Stimulated activated CD8-positive, alpha-beta memory T cell treated with anti-CD3 and anti-CD28 coated beads, Interleukin-7, amount 100 ng/mL, for 4 hours (primary cell): ENCODE data around the gene FN3KRP.
A peak's percentile ranks its signal among the peaks of the same experiment; 100 is the strongest.

Source experiments
- DNase-seq, 2 donors: peaks; one replicate each; pipeline ENCODE4 v3.0.0-alpha.2; 2020; ENCODE audit warnings: low read depth in 2 of 2

Gene FN3KRP

DNA sequence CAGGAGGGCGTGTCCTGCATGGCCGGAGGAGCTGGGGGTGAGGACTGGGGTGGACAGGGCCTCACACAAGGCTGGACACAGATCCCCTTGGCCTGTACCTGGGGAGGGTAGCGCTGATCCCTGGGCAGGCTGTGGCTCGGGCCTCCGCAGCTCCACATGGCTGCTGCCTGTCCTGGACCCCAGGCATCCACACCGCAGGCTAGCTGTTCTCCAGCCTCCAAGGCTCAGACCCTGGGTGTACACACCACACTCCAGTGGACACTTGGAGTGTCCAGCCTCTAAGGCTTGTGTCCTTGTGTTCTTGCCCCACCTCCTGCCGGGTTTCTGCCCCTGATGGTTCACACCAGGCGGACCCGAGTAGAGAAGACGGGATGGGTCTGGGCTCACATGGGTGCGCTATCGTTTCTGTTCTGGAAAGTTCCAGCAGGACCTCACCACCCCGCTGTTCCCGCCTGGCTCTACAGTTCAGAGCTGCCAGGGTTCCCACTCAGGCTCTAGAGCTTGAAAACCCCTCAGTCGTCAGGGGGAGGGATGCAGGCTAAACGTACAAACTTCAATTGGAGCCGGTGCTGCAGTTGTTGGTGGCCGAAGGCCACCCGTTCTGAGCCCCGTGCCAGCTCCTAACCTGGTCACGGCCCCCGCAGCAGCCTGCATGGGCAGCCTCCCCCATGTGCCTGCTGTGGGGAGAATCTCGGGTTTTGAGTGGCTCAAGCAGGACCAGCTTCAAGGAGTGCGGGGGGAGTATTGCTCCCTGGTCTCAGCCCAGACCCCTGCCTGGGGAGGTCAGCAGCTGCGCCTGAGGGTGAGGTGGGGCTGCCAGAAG is 6.6 kb upstream of the FN3KRP start:
- no peak for DNase-seq

GRCh38 chr17:82710499-82711232 is 5.8 kb upstream of the FN3KRP start:
- no peak for DNase-seq

- no peak for DNase-seq
Observed at GRCh38 chr17:82713071-82713723, 3.3 kb upstream of the FN3KRP start.

GRCh38 chr17:82718986-82719685 is 2.6 kb downstream of the FN3KRP start:
- no peak for DNase-seq

DNA sequence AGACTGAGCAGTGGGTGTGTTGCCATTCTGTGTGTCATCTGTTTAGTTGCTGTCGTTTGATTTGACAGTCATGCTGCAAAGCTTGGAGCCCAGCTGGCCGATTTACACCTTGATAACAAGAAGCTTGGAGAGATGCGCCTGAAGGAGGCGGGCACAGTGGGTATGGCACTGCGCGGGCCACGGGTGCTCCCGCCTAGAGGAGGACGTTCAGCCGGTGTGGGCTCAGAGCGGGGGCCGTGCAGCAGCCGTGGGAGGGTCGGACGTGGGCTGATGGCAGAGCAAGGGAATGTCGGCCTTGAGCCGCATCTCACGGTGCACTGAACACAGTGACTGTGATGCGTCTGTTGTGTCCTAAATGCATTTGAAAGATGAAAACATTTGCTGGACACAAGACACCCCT is 3.7 kb downstream of the FN3KRP start:
- DNase-seq = no peak

DNA sequence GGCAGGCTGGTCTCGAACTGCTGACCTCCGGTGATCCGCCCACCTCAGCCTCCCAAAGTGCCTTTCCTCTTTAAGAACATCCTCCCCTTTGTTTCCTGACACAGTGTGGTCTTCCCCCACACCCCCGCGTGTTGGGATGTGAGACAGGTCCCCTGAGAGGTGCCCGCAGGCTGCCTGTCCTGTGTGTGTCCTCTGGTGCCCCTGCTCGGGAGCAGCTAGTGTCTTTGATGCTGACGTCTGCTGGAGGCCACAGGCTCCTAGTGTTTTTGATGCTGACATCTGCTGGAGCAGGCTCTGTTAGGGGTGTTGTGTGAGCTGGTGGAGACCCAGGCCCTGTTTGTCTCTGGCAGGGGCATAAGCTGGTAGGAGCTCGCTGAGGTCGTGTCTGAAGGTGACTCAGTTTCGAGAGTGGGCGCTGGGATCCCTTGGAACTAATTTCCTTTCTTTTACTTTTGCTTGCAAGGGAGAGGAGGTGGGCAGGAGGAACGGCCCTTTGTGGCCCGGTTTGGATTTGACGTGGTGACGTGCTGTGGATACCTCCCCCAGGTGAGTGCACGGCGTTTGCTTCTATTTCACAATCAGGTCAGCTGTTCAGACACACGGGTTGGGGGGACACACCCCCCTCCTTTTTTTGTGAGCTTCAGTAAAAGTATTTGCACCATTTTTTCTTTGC is 6.0 kb downstream of the FN3KRP start:
- no peak for DNase-seq

GRCh38 chr17:82723169-82723807 is 6.8 kb downstream of the FN3KRP start:
- no peak for DNase-seq

DNA sequence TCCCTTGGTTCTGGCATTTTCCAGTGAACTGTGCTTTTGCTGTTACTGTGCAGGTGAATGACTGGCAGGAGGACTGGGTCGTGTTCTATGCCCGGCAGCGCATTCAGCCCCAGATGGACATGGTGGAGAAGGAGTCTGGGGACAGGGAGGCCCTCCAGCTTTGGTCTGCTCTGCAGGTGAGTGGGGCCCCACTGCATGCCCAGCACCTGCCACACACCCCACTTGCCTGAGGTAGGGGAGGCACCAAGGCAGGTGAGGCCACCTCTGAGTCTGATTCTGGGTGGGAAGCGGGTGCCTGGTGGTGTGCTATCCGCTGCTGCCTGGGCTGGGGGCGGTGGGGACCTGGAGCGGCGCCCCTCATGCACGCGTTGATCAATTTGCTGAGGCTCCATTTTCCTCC is 9.9 kb downstream of the FN3KRP start:
- no peak for DNase-seq

- no peak for DNase-seq
Observed at GRCh38 chr17:82729479-82730260, 13.2 kb downstream of the FN3KRP start.

DNA sequence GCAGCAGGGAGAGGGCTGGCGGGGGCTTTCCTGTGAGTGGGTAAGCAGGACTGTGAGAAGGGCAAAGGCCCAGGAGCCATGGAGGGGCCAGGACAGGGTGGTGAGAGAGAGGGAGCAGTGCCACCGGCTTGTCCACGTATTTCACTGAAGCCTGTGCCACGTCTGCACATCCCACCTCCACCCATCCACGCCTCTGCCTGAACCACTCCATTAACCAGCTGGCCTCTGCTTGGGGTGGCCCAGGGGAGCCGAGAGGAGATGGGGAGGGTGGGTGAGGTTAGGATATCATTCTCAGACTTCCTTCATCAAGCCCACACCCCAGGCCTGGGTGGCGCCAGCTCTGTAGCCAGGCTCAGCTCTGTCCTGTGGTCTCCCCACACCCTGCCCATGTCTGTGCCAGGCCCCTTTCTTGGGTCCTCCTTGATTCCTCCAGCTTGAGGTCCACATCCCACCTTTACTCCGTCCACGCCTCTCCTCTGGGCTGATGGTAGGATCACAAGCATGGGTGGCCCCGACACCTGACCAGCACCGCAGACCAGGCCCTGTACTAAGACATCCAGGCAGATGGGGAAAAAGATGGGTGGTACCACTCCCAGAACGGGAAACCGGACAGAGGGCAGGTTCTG is 15.7 kb downstream of the FN3KRP start:
- no peak for DNase-seq

GRCh38 chr17:82734987-82735866 is 18.7 kb downstream of the FN3KRP start, which contains the start of gene FN3K:
FN3K (plus strand) TSS chr17:82735615; CDS start chr17:82735637, 22 bp downstream.
- peak in 1 of 2 donors; percentile 23 for DNase-seq

- no peak for DNase-seq
Observed at GRCh38 chr17:82736511-82737185, 20.1 kb downstream of the FN3KRP start.

DNA sequence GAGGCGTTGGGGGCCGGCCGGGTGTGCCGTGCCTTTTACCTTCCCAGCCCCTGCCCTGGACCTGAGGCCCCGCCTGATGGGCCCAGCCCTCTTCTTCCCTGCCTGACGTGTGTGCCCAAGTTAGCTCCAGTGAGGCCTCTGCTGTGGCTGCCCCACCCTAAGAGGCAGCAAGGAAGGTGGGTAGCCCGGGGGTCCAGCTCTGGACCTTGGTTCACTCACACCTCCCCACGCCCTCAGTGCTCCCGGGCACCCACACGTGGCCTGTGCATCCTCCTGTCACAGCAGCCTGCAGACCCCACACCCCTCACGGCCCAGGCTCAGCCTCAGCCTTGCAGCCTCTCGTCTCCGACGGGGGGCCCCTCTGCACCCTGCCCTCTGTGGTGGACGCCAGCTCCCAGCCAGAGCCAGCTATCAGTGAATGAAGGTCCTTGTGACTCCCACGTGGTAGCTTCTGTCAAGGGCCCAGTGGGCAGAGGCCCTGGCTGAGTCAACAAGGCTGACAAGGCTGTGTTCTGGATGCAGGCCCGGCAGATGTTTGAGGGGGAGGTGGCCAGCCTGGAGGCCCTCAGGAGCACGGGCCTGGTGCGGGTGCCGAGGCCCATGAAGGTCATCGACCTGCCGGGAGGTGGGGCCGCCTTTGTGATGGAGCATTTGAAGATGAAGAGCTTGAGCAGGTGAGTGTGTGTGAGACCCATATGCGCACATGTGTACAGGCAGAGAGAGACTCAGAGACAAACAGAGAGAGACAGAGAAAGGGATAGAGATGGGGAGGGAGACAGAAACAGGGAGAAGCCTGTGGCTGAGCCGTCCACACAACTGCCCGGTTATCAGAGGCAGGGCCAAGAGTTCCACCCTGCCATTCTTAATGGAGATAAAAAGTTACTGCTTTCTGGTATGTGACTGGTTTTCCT is 21.7 kb downstream of the FN3KRP start:
- DNase-seq = no peak

DNA sequence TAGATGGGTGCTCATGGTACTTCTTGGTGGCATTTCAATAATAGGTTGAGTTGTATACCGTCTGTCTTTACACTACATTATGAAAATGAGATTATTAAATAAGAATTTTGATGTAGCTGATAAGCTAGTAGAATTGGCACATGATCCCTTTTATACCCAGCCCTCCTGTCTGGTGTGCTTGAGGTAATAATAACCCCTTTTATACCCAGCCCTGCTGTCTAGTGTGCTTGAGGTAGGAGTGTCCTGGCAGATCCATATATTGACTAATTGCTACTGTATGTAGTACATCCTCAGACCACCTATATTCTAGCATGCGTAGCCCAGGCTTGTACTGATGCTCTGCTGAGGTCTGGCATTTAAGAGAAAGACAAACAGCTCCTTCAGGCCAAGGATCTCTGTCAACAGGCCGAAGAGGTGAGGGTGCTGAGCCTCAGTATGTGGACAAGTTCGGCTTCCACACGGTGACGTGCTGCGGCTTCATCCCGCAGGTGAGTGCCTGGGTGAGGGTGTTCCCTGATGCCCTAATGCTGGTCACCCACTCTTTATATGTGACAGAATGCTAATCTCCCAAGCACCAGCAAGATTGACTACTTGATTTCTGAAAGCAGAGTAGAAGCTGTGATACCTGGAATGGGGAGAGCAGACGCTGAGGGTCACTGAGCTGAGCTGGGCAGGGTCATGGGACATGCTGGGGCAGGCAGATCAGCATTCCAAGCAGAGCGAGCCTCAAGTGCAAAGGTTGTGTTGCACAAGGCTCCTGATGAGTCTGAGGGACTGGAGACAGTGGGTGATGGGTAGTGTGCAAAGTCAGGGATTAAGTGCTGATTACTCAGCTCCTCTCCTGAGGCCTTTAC is 24.6 kb downstream of the FN3KRP start:
- no peak for DNase-seq

GRCh38 chr17:82743344-82744219 is 27.1 kb downstream of the FN3KRP start:
- no peak for DNase-seq
